HEK293 (cell line): ENCODE results near the gene DLG1.

ENCODE experiments used
- CTCF ChIA-PET: fragments of 350-600 bp; formaldehyde crosslinking; extraction: SDS; loops from one replicate; lab custom pipeline; 2021; ENCODE audit warnings: antibody characterized with exemption; lab: Yijun Ruan, JAX
- POLR2A ChIA-PET: fragments of 300-600 bp; formaldehyde crosslinking; extraction: SDS; loops from one replicate; lab custom pipeline; 2020; ENCODE audit warnings: antibody characterized with exemption, inconsistent platforms; lab: Yijun Ruan, JAX
- H3K27ac ChIP-seq: fragments of 200-500 bp; sonication (Bioruptor generic); 2 replicates; pipeline ENCODE4 v1.5.1; 2014; ENCODE audit warnings: low read depth, low read length, control low read depth, inconsistent platforms; ENCODE audit errors: extremely low read depth
- H3K36me3 ChIP-seq, 2 experiments: fragments of 200-500 bp in 1 of 2; sonication (Bioruptor generic) in 1 of 2; 1 replicate in 1 of 2; 2 replicates in 1 of 2; pipeline ENCODE4 v1.5.1; 2014 to 2017; ENCODE audit warnings: inconsistent platforms in 2 of 2, low read length in 2 of 2; ENCODE audit not compliant: control insufficient read depth in 2 of 2, insufficient read depth in 1 of 2
- H3K4me1 ChIP-seq: fragments of 200-500 bp; sonication (Bioruptor generic); 2 replicates; pipeline ENCODE4 v1.5.1; 2014; ENCODE audit warnings: mild to moderate bottlenecking, low read length, inconsistent platforms; ENCODE audit not compliant: control insufficient read depth, insufficient read depth
- H3K4me3 ChIP-seq: 2 replicates; pipeline ENCODE4 v1.5.1; 2011; ENCODE audit warnings: low read depth, mild to moderate bottlenecking, control low read depth, low read length, moderate library complexity
- H3K9me3 ChIP-seq: fragments of 200-500 bp; sonication (Bioruptor generic); 2 replicates; pipeline ENCODE4 v1.5.1; 2014; ENCODE audit warnings: low read depth, low read length, inconsistent platforms; ENCODE audit not compliant: control insufficient read depth, insufficient read depth
- ELK4 ChIP-seq: IDR thresholded peaks from 2 replicates; pipeline ENCODE4 v1.6.1; 2011; ENCODE audit warnings: mild to moderate bottlenecking, low read depth, low read length, borderline replicate concordance
- HOXD13 ChIP-seq: sonication (generic); formaldehyde crosslinking; IDR thresholded peaks from 2 replicates; pipeline ENCODE4 v1.8.0; 2022; ENCODE audit warnings: missing genetic modification reagents, borderline replicate concordance
- PRDM6 ChIP-seq: fragments of 450-650 bp; formaldehyde crosslinking; IDR thresholded peaks from 2 replicates; pipeline ENCODE4 v1.5.1; 2017; ENCODE audit warnings: missing biosample characterization, missing genetic modification characterization
- SCRT1 ChIP-seq: fragments of 450-650 bp; formaldehyde crosslinking; IDR thresholded peaks from 2 replicates; pipeline ENCODE4 v1.5.1; 2016; ENCODE audit warnings: missing biosample characterization, missing genetic modification characterization, borderline replicate concordance
- TRIM28 ChIP-seq: IDR thresholded peaks from 2 replicates; pipeline ENCODE4 v1.6.1; 2011; ENCODE audit warnings: low read length, control low read depth, borderline replicate concordance
- YY1 ChIP-seq: fragments of 450-650 bp; formaldehyde crosslinking; IDR thresholded peaks from 2 replicates; pipeline ENCODE4 v1.5.1; 2018; ENCODE audit warnings: missing biosample characterization, missing genetic modification characterization
- ZBTB17 ChIP-seq: fragments of 450-650 bp; formaldehyde crosslinking; IDR thresholded peaks from 2 replicates; pipeline ENCODE4 v1.5.1; 2016; ENCODE audit warnings: missing biosample characterization, missing genetic modification characterization
- ZBTB6 ChIP-seq: fragments of 450-650 bp; formaldehyde crosslinking; IDR thresholded peaks from 2 replicates; pipeline ENCODE4 v1.5.1; 2017; ENCODE audit warnings: missing biosample characterization, missing genetic modification characterization
- ZNF292 ChIP-seq: fragments of 450-650 bp; formaldehyde crosslinking; IDR thresholded peaks from 2 replicates; pipeline ENCODE4 v1.5.1; 2016; ENCODE audit warnings: low read depth, missing biosample characterization, missing genetic modification characterization, borderline replicate concordance
- ZNF341 ChIP-seq: fragments of 450-650 bp; formaldehyde crosslinking; IDR thresholded peaks from 2 replicates; pipeline ENCODE4; 2016; ENCODE audit warnings: low read depth, missing biosample characterization, missing genetic modification characterization
- ZNF362 ChIP-seq: fragments of 450-650 bp; formaldehyde crosslinking; IDR thresholded peaks from 2 replicates; pipeline ENCODE4 v1.5.1; 2016; ENCODE audit warnings: missing biosample characterization, missing genetic modification characterization
- ZNF558 ChIP-seq: fragments of 450-650 bp; formaldehyde crosslinking; IDR thresholded peaks from 2 replicates; pipeline ENCODE4 v1.5.1; 2016; ENCODE audit warnings: missing biosample characterization, missing genetic modification characterization
- ZNF670 ChIP-seq: fragments of 450-650 bp; formaldehyde crosslinking; IDR thresholded peaks from 2 replicates; pipeline ENCODE4 v1.5.1; 2016; ENCODE audit warnings: missing biosample characterization, missing genetic modification characterization, low read depth
- ZNF701 ChIP-seq: fragments of 450-650 bp; formaldehyde crosslinking; IDR thresholded peaks from 2 replicates; pipeline ENCODE4 v1.5.1; 2016; ENCODE audit warnings: missing biosample characterization, missing genetic modification characterization
- ZNF76 ChIP-seq: fragments of 450-650 bp; formaldehyde crosslinking; IDR thresholded peaks from 2 replicates; pipeline ENCODE4; 2016; ENCODE audit warnings: low read depth, missing biosample characterization, missing genetic modification characterization, borderline replicate concordance

DLG1 gene

GRCh38 chr3:197229178-197229577 is 69.2 kb downstream of the DLG1 start:
- TF ChIP-seq ZNF670, result no peak
- TF ChIP-seq ZBTB6 (tag by site-specific recombination), result peak; percentile 82; the same call in 1 of the 2 replicates
- no peak for TF ChIP-seq ZNF558 (tag by site-specific recombination)
- TF ChIP-seq ZNF341 (tag by site-specific recombination), result no peak
- no peak for TF ChIP-seq ELK4
- no peak for TF ChIP-seq HOXD13 (CRISPR knock-in tag)
- peak; percentile 76; the same call in 1 of the 2 replicates for TF ChIP-seq ZNF362 (tag by site-specific recombination)
- TF ChIP-seq ZNF292, result no peak
- H3K4me1 ChIP-seq, result no peaks in the 10 kb centered on the region; the same call in 1 of the 2 replicates
- POLR2A ChIA-PET, result no interaction called here
- no peaks in the 10 kb centered on the region for H3K9me3 ChIP-seq
- H3K27ac ChIP-seq, result no peak overlapping the region
- CTCF ChIA-PET, result no interaction called here
- no peaks in the 10 kb centered on the region for H3K36me3 ChIP-seq
- H3K4me3 ChIP-seq, result no peak overlapping the region

- H3K4me3 ChIP-seq, result no peak overlapping the region
- no peaks in the 10 kb centered on the region for H3K36me3 ChIP-seq
- POLR2A ChIA-PET, result no interaction called here
- TF ChIP-seq ZNF76 (tag by site-specific recombination) (no peak), PRDM6 (tag by site-specific recombination) (peak; percentile 46; the same call in 1 of the 2 replicates), ZNF701 (tag by site-specific recombination) (no peak), YY1 (no peak)
- no peak overlapping the region for H3K27ac ChIP-seq
- no peaks in the 10 kb centered on the region; the same call in 1 of the 2 replicates for H3K4me1 ChIP-seq
- CTCF ChIA-PET, result no interaction called here
- no peaks in the 10 kb centered on the region for H3K9me3 ChIP-seq
These were observed 70.4 kb downstream of the DLG1 start for GRCh38 chr3:197227780-197228574.

GRCh38 chr3:197226179-197226578 is 72.2 kb downstream of the DLG1 start:
- H3K4me1 ChIP-seq, result no peaks in the 10 kb centered on the region; the same call in 1 of the 2 replicates
- H3K27ac ChIP-seq, result no peak overlapping the region
- POLR2A ChIA-PET, result no interaction called here
- no peak overlapping the region for H3K4me3 ChIP-seq
- peak; percentile 69; the same call in 1 of the 2 replicates for TF ChIP-seq TRIM28
- no peak for TF ChIP-seq SCRT1 (tag by site-specific recombination)
- peak; percentile 70 for TF ChIP-seq ZBTB17 (tag by site-specific recombination)
- TF ChIP-seq, all 188 proteins: peak for 2
- Histone ChIP-seq H3K9me3 (no peaks in the 10 kb centered on the region), H3K36me3 (no peaks in the 10 kb centered on the region)
- CTCF ChIA-PET, result interaction anchor here (0.8 to 1.4 kb wide), 2 partner anchors 31 to 284 kb away, joined by 3 to 4 read pairs; no protein-coding TSS in a partner anchor
